Skeletal muscle cell (primary cell): ENCODE measurements around the gene KLHL30.

Source experiments
- DNase-seq: peaks from one replicate; pipeline ENCODE4 v3.0.0-alpha.2; 2010; ENCODE audit warnings: low read depth
- H3K4me3 ChIP-seq: 2 replicates; pipeline ENCODE4 v1.5.1; 2011; ENCODE audit warnings: low read depth, mild to moderate bottlenecking, control low read depth, low read length, moderate library complexity

The KLHL30 gene

DNA sequence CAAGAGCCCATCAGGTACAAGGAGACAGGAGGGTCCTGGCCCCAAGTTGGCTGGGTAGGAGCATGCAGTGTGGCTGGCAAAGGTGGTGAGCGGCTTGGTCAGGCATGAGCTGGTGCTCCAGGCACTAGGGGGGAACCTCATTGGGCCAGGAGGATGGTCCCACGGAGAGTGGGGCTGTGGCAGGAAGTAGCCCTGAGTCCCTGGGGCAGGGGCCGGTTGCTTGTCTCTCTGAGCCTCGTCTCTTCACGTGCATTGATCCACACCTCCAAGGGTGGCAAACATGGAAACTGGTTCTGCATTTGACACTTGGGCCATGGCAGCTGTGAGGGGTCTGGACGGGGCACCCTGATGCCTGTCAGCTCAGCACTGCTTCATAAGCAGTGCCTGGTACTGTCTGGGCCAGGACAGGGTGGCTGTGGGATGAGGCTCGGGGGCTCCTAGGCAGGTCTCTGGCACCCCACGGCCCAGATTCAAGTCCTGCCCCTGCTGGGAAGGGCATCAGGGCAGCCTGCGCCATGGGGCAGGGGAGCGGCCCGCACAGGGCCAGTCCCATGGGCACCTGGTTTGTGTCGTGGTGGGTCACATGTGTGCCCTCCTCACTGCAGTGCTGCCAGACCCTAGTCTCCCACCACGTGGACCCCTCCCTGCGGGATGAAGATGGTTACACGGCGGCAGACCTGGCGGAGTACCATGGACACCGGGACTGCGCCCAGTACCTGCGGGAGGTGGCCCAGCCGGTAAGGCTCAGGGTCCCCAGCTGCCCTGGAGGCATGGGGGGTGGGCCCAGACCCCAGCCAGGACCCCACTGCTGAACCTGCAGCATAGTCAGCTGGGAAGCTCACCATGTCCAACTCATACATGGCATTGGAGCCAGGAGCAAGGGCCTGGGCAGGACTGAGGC lies 21.9 kb upstream of the KLHL30 start:
- H3K4me3 ChIP-seq, result no peak overlapping the region
- no peak for DNase-seq

DNA sequence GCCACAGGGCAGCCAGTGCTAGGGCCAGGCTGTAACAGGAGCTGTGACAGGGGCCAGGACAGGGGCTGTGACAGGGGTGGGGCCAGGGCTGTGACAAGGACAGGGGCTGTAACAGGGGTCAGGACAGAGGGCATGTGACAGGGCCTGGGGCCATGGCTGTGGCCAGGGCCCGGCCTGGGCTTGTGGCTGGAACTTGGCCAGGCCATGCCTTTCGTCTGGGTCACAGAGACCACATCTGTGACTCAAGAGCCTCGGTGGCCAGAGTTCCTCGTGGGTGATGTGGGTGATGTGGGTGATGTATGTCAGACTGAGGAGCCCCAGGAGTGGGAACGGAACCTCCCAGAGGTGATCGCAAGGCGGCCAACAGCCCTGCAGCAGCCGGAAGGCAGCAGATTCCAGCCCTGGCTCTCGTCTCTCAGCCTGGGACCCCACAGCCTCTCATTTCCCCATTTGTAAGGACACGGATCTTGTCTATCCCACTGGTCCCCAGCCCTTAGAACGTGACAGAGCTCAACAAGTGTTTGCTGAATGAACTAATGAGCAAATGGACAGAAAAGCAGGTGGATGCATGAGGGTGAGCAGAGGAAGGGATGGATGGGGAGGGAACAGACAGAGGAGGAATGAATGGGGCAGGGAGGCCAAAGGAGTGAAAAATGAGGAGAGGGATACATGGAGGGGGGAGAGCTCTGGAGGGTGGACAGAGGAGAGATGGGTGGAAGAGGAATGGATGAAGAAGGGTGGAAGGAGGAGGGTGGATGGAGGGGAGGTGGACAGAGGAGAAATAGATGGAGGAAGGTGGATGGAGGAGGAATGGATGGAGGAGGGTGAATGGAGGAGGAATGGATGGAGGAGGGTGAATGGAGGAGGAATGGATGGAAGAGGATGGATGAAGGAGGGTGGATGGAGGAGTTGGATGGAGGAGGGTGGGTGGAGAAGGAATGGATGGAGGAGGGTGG lies 21.0 kb upstream of the KLHL30 start:
- no peak for DNase-seq
- no peak overlapping the region for H3K4me3 ChIP-seq

DNA sequence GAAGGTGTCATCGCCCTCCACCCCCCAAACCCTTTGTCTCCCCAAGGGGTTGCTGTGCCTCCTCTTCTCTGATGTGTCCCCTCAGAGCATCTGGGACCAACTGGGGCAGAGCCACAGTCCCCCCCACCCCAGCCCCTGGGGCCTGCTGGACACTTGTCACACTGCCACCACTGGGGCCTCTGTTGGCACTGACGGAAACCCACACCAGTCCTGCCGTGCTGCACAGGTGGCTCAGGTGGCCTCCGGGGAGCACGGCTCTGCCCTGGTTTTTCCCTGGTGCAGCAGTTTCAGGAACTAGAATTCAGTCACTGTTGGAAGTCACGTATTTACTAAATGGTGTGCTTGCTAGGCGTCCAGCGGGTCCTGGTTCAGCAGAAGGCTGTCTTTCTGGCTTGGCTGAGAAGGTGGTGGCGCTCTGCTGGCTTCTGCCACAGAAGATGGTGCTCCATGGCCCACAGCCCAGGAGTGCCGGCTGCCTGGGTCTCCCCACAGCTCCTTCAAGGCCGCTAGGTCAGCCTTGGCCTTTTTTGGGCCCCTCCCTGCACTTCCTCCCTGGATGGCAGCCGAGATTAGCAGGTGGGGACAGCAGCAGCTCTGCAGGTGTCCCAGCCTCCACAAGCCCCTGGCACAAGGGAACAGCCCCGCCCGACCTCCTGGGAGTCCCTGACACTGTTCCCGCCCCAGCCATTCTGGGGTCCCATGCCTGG lies 18.6 kb upstream of the KLHL30 start:
- no peak overlapping the region for H3K4me3 ChIP-seq
- no peak for DNase-seq

DNA sequence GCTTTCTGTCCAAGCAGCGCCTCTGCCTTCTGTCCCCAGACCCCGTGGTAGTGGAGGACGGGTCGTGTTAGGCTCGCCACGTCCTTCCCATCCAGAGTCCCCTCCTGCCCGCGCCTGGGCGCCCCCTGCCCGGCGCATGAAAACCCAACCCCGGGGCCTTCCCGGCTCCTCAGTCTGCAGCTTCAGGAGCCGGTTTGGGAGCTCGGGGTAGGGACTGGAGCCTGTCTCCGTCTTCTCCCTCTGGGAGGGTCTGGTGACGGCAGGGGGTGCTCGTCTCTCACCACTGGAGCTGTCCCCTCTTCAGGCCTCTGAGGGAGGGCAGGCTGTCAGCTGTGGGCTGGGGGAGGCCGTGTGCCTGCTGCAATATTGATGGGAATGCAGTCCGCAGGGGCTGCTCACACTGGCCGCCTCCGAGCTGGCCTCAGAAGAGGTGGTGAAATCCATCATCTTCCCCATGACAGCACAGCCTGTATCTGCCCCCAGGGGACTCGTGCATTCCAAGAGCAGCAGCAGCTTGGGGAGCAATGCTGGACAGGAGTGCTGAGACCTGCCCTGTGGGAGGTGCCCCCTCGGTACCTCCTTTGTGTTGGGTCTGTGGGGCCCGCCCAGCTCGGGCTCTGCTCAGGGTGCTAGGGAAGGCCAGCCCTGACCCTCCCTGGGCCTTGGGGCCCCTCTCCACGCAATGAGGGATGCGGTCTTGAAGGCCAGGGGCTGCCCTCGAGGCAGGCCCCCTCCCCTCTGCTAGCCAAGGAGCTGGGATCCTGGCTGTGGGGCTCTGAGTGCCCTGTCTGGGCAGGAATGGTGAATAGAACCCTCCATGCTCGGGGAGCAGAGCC lies 17.8 kb upstream of the KLHL30 start:
- peak; percentile 5 for DNase-seq
- H3K4me3 ChIP-seq, result no peak overlapping the region

DNA sequence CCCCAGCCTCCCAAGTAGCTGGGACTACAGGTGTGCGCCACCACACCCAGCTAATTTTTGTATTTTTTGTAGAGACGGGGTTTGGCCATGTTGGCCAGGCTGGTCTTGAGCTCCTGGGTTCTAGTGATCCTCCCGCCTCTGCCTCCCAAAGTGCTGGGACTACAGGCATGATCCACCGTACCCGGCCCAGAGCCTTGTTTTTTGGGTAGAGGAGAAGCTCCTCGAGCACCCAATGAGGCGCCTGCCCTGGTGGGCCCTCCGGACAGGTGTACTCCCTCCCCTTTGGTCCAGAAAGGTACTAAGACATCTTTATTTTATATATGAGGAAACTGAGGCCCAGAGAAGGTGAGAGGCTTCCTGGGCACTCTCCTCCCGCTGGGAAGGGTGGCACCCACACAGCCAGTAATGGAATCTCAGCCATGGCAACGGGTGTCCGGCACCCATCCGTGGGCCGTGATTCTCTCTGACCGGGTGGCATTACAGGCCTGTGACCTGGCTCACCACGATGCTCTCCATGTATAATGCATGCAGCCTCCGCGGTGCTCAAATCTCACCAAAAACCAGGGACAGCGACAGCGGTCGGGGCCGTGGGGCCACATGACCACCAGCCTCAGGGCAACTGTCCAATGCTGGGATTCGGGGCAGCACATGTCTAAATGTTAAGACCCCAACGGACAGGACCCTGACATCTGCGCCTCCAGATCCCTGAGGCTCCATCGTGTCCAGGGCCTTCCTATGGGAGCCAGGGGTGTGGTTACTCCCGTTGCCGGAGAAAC lies 16.8 kb upstream of the KLHL30 start:
- no peak overlapping the region for H3K4me3 ChIP-seq
- DNase-seq, result no peak

DNA sequence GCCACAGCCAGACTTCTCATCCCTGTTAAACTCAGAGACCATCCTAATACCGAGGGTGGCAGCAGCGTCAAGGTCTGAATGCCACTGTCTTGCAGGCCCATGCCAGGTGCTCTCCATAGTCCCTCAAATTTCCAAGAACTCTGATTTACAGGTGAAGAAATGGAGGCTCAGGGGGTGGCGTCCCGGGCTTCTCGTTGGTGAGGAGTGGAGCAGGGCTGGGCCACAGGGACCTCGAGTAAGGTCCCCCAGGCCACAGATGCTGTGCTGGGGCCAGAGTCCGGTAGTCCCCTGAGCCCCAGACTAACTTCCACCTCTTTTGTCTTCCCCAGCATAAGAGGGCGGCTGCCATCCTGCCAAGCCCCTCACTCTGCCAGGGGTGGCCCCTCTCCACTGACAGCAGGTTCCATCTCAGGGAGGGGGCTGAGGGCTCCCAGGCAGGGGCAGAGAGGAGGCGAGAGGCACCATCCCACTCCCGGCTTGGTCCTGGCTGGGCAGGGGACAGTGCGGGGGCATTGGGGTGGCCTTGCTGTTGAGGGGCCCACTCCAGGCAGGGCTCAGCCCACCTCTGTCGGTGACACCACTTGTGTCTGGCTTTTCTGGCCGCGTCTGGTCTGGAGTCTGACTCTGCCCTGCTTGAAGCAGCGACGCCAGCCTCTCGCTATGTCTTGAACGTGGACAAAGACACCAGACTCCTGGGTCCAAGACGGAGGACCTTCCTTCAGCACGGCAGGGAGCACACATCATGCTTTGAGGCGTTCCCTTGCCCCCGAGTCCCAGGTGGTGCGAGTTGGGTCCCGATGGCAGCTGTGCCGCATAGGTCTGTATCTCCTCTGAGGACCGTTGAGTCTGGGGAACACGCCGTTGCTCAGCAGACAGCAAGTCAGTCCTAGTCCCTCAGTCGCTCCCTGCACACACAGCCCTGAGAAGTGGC lies 15.9 kb upstream of the KLHL30 start:
- no peak overlapping the region for H3K4me3 ChIP-seq

DNA sequence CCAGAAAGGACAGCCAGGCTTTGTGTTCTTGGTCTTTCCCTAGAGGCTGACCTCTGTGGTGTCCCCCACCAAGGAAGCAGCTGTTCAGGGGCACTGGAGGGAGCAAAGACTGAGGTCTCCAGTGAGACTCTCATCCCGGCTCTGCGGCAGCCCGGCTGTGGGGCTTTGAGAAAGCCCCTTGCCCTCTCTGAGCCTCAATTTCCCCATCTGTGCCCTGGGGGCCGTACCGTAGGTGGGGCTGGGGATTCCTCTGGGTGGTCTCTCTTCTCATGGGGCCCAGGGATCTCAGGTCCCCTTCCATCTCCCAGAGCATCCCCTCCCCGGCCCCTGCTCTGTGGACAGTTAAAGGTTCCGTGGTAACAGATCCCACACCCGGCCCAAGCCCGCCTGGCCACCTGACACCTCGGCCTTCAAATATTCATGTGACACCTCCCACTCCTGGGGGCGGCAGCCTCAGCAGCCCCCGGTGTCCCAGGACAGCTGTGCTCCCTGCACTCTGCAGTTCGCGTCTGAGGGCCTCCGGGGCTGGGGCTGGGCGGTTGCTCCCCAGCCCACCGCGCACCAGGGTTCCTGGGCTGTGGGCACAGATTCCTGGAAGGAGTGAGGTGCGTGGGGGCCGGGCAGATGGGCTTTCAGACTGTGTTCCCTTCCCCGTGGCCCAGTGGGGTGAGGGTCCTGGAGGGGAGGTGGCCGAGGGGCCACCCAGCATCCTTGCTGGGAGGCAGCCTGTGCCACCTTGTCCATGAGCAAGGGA lies 15.1 kb upstream of the KLHL30 start:
- H3K4me3 ChIP-seq, result no peak overlapping the region
- no peak for DNase-seq

More for the DNA sequence above, 15.9 kb upstream of the KLHL30 start:
- no peak for DNase-seq

DNA sequence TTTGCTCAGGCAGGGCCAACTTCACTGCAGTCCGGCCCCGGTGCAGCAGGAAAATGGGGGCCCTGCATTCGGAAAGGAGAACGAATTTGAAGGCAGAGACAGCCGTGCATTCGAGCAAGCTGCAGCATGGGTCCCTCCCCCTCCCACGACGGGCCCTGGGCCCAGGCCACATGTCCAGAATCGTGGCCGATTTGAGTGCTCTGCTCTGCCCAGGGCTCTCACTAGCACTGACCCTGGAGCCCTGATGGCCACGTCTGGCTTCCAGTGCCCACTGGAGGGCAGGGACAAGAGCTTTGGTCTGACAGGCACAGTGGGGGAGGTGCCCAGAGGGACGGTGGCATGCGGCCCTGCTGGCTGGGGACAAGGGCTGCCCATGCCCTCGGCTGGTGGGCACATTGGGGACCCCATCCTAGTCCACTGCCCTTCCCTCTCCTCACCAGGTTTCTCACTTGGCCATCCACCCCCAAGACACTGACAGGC lies 14.4 kb upstream of the KLHL30 start:
- DNase-seq, result no peak
- H3K4me3 ChIP-seq, result no peak overlapping the region

DNA sequence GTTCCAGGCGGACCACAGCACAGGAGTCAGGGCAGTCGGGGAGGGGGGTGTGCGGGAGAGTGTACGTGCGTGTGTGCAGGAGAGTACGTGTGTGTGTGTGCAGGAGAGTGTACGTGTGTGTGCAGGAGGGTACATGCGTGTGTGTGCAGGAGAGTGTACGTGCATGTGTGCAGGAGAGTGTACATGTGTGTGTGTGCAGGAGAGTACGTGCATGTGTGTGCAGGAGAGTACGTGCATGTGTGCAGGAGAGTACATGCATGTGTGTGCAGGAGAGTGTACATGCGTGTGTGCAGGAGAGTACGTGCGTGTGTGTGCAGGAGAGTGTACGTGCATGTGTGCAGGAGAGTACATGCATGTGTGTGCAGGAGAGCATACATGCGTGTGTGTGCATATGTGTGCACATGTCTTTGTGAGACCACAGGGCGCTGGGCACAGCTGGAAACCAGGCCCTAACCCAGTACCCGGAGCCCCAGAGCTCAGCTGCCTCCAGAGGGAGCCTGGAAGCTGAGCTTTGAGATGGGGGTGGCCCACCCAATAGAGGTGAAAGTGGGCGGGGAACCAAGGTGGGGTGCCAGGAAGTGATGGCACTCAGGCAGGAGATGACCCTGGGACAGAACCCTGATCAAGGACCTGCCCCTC lies 13.9 kb upstream of the KLHL30 start:
- no peak overlapping the region for H3K4me3 ChIP-seq
- no peak for DNase-seq

DNA sequence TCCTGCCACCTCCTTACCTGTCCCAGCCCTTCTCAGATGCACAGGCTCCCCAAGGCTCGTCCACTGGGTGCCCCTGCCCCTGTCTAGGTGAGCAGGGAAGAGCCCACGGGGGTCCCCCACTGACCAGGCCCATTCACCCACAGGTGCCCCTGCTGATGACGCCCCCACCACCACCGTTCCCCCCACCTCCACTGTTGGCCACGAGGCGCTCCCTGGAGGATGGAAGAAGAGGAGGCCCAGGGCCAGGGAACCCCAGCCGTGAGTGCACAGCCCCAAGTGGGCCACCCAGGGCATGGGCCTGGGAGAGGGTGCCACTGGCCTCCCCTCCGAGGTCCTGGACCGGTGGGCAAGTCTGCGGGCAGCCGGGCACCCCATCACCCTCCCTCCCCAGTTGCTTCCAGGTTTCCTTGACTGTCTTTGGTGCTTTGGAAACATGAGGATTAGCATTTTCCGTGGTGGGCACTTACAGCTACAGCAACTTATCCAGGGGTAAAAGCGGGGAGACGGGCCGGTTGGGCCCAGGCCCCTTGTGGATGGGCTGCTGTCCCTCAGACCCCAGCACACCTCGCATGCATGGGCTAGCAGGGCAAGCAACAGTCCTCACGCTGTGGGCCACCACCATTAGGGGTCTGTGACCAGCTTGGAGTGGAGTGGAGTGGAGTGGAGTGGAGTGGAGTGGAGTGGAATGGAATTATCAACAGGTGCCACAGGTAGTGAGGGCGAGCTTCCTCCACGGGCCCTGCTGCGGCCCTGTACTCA lies 13.2 kb upstream of the KLHL30 start:
- no peak overlapping the region for H3K4me3 ChIP-seq
- DNase-seq, result no peak

DNA sequence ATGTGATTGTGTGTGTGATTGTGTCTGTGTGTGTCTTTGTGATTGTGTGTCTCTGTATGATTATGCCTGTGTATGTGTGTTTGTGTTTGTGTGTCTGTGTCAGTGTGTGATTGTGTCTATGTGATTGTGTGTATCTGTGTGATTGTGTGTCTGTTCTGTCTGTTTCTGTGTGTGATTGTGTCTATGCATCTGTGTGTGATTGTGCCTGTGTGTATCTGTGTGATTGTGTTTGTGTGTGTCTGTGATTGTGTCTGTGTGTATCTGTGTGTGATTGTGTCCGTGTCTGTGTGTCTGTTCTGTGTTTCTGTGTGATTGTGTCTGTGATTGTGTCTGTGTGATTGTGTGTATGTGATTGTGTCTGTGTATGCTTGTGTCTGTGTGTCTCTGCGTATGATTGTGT lies 12.1 kb upstream of the KLHL30 start:
- no peak for DNase-seq
- no peak overlapping the region for H3K4me3 ChIP-seq

DNA sequence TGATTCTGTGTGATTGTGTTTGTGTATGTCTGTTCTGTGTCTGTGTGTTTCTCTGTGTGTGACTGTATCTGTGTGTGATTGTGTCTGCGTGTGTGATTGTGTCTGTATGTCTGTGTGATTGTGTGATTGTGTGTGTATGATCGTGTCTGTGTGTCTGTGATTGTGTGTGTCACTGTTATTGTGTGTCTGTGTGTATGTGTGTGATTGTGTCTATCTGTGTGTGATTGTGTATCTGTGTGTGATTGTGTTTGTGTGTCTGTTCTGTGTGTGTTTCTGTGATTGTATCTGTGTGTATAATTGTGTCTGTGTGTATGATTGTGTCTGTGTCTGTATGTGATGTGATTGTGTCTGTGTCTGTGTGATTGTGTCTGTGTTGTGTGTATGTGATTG lies 11.7 kb upstream of the KLHL30 start:
- DNase-seq, result no peak
- H3K4me3 ChIP-seq, result no peak overlapping the region

DNA sequence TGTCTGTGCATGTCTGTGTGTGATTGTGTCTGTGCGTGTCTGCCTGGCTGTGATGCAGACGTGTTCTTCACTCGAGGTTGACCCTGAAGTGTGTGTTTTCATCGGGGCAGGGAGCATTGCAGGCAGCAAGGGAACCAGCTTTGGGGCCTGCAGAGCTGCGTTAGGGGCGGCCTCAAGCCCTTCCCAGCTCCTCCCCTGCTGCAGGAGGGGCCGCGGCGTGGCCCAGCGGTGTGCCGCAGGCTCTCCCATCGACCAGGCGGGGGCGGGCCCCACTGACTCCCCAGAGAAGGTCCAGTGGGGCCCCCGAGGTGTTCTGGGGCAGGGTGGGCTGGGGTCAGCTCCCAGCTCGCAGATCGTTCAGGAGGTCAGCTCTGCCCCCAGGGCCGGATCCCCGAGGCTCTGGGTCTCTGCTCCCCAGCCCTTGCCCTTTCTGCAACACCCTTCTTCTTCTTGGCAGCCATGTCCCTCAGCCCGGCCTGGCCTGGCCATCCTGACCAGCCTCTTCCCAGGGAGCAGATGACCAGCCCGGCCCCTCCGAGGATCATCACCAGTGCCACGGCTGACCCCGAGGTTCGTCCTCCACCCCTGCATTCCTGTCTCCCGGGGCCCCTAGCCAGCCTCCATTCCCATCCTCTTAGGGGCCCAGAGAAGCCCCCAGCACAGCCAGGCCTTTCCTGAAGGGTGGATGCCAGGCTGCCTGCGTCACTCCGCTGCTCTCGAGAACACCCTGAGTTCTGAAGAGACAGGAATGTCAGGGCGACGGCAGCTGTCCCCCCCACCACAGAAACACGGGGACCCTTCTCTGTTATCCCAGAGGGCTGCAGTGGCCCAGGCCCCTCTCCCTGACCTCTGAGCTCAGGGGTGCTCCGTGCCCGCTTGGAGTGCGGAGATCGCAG lies 11.1 kb upstream of the KLHL30 start:
- peak overlapping the region; percentile 24 for H3K4me3 ChIP-seq

DNA sequence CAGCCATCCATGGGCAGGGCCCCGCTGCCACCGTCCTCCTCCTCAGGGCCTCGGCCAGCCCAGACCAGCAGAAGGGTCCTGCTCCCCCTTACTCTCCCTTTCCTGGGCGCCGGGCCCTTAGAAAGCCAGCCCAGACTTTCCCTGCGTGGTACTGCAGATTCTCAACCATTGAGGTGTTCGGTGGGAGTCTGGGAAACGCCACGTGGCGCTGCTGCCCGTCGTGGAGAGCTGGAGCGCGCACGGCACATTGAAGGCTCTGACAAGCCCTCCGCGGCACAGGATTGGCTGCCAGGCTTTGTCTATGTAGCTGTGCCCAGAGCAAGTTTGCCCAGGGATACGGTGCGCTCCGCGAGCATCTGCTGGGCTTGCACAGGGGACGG lies 10.4 kb upstream of the KLHL30 start:
- DNase-seq, result no peak
- H3K4me3 ChIP-seq, result no peak overlapping the region

More for the DNA sequence above, 11.1 kb upstream of the KLHL30 start:
- DNase-seq, result peak; percentile 24
